T-helper 2 cell treated with Interferon-gamma antibody and Interleukin-4, amounts not matched to agents 5 μg/mL and 100 μg/mL, for 36 hours (primary cell): ENCODE data around the gene MROH2A.

Experiments
- DNase-seq: peaks from one replicate; pipeline ENCODE4 v3.0.0; 2021; ENCODE audit warnings: low spot score
- H3K27ac Mint-ChIP-seq: one replicate; pipeline ENCODE4 v1.8.0; 2021; ENCODE audit warnings: mild to moderate bottlenecking, mixed read lengths
- H3K27me3 Mint-ChIP-seq: one replicate; pipeline ENCODE4 v1.8.0; 2021; ENCODE audit warnings: low read depth, mixed read lengths
- H3K36me3 Mint-ChIP-seq: one replicate; pipeline ENCODE4 v1.8.0; 2021; ENCODE audit warnings: low read depth, mixed read lengths
- H3K4me1 Mint-ChIP-seq: one replicate; pipeline ENCODE4 v1.8.0; 2021; ENCODE audit warnings: low read depth, mixed read lengths
- H3K4me3 Mint-ChIP-seq: one replicate; pipeline ENCODE4 v1.8.0; 2022; ENCODE audit warnings: mild to moderate bottlenecking, moderate library complexity, mixed read lengths
- H3K9me3 Mint-ChIP-seq: one replicate; pipeline ENCODE4 v1.8.0; 2021; ENCODE audit warnings: mixed read lengths

Gene MROH2A

DNA sequence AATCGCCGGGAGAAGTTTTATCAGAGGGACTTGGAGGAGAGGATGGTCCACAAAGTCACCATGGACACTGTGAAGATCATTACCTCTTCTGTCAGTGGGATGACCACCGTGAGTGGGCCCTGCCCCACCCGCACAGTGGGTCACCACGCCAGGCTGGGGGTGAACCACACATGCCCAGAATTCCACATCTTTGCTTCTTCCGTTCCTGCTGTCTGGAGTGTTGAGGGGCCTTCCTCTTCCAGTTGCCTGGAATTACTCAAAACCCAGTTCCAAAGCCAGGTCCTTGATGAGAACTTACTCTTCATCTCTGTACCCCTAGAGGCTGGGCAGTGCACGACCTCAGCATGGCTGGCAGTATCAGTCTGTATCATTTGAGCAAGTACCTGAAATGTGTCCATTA, 22.1 kb downstream of the MROH2A start:
- Mint-ChIP-seq H3K27me3 (peaks cover 4% of the 10 kb centered on the region), H3K36me3 (no peaks in the 10 kb centered on the region), H3K4me3 (no peak overlapping the region), H3K4me1 (no peaks in the 10 kb centered on the region), H3K27ac (no peak overlapping the region), H3K9me3 (no peaks in the 10 kb centered on the region)
- DNase-seq: no peak

DNA sequence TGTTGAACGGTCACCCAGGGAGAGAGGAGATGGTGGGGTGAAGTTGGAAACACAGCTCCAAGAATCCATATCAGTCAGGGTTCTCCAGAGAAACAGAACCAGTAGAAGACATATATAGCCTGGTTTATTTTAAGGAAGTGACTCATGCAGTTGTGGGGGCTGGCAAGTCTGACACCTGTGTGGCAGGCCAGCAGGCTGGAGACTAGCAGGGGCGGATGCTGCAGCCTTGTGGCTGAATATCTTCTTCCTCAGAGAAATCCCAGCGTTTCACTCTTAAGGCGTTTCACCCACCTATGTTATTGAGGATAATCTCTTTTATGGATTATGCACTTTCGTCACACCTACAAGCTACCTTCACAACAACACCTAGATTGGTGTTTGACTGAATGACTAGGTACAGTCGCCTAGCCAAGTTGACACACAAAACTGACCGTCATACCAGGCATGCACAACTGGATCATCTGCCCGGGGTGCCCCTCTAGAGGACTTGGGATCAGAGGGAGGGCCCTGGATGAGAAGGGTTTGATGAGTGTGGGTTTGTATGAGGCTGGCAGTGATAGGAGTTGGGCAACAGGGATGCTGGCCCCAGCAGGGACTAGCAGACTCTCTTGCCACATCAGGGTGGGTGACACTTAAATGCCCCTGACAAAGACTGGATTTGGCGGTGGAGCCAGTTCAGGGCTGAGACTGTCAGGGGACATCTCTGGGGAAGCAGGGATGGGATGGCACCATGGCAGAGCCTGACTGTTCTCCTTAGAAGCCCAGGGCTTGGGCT, 23.4 kb downstream of the MROH2A start:
- Mint-ChIP-seq H3K27ac (no peak overlapping the region), H3K9me3 (no peaks in the 10 kb centered on the region), H3K4me1 (no peaks in the 10 kb centered on the region), H3K27me3 (peaks cover 4% of the 10 kb centered on the region), H3K4me3 (no peak overlapping the region), H3K36me3 (no peaks in the 10 kb centered on the region)
- no peak for DNase-seq

DNA sequence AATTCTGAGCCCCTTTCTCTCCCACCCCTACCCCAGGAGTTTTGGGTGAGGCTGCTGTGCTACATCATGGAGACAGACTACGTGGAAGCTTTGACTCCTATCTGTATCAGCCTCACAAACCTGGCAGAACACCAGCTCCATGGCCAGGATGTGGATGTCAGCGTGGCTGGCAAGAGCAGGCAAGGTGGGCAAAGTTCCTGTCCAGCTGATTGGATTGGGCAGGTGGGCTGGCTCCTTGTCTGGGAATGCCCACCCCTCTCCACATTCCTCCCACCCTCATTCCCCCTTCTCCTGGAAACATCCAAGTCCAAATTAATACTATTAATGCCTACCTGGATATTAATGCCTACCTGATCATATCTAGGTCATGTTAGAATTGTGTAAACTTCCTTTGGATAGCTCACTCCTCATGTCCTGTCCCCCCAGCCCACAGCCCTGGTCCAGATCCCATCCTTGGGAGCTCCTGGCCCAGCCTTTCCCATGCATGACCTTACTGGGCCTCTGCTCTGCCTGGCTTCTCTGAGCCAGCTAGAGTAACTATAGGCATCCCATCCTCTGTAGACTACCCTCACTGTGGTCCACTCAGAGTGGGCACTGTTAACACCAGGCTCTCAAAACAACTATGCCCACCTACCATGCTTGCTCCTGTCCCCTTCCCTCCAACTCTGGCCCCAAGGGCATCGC, 24.1 kb downstream of the MROH2A start:
- Mint-ChIP-seq H3K27me3 (peaks cover 4% of the 10 kb centered on the region), H3K36me3 (no peaks in the 10 kb centered on the region), H3K4me3 (no peak overlapping the region), H3K4me1 (no peaks in the 10 kb centered on the region), H3K9me3 (no peaks in the 10 kb centered on the region), H3K27ac (no peak overlapping the region)
- no peak for DNase-seq

DNA sequence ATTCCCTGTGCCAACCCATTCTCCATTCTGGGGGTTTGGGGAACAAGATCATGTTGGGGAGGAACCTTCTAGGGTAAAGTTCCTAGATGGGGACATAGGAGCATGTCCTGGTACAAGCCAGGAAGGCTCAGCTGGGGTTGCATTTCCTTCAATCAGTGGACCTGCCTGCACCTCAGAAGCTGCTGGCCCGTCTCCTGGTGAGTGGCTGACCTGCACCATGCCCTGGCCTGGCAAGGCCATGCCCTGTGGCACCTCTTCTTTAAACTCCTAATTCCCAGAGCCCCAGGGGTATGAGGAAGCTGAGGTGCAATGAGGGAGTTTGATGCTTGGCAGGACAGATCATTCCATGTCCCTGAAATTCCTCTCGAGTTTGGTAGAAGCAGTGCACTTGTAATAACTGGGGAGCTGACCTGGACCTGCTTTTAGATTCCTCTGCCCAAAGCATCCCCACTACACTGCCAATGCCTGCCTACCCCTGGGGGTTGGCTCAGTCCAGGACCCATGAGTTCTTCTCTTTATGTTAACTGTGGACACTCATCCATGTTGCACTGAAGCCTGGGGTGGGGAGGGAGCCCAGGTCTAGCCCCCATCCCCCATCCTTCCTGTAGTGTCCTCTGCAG, 25.3 kb downstream of the MROH2A start:
- Mint-ChIP-seq H3K27me3 (peaks cover 4% of the 10 kb centered on the region), H3K36me3 (no peaks in the 10 kb centered on the region), H3K27ac (no peak overlapping the region), H3K4me3 (no peak overlapping the region), H3K4me1 (no peaks in the 10 kb centered on the region), H3K9me3 (no peaks in the 10 kb centered on the region)
- DNase-seq: no peak

DNA sequence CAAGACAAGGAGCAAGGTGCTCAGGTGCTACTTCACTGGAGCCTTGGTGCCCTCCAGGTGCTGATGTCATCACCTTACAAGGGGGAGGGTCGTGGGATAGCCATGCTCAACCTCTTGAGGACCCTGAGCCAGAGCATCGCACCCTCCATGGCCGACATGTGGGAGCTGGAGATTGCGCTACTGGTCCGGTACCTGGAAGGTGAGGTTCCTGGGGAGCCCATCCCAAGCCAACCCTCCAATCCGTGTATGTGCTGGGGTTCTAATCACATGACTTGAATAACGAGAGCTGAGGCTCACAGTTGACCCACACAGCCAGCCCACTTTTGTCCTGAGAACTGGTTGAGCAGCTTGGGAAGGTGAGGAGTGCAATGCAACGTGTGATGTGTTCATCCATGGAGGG, 25.9 kb downstream of the MROH2A start:
- no peak for DNase-seq

DNA sequence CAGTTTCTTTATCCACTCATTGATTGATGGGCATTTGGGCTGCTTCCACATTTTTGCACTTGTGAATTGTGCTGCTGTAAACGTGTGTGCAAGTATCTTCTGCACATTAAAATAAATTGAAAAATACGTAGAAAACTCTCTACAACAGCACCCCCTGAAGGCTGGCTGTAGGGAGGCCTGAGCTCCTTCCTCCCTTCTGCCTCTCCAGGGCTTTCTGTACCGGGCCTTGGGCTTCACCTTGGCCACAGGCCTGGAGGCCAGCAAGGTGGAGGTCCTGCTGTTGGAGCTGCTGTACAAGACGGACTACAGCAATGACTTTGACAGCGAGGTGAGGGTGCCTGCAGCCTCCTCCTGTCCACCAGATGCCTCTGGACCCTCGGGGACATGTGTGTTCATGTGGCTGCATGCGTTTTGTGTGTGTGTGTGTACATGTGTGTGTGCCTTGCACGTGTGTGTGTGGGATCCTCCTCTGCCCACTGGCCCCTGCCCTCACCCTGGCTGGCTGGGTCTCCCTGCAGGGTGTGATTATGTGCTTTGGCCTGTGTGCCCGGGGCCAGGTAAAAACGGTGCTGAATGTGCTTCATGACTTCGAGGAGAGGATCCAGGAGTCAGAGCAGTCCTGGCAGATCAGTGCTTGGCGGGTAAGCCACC, 29.2 kb downstream of the MROH2A start:
- H3K9me3 Mint-ChIP-seq: no peaks in the 10 kb centered on the region
- H3K4me1 Mint-ChIP-seq: no peaks in the 10 kb centered on the region
- H3K27me3 Mint-ChIP-seq: peaks cover 4% of the 10 kb centered on the region
- no peak overlapping the region for H3K4me3 Mint-ChIP-seq
- DNase-seq: no peak
- no peaks in the 10 kb centered on the region for H3K36me3 Mint-ChIP-seq
- H3K27ac Mint-ChIP-seq: no peak overlapping the region

More for the DNA sequence above, 25.9 kb downstream of the MROH2A start:
- H3K27me3 Mint-ChIP-seq: peaks cover 4% of the 10 kb centered on the region
- no peak overlapping the region for H3K27ac Mint-ChIP-seq
- H3K9me3 Mint-ChIP-seq: no peaks in the 10 kb centered on the region
- H3K4me1 Mint-ChIP-seq: no peaks in the 10 kb centered on the region
- H3K4me3 Mint-ChIP-seq: no peak overlapping the region
- no peaks in the 10 kb centered on the region for H3K36me3 Mint-ChIP-seq

DNA sequence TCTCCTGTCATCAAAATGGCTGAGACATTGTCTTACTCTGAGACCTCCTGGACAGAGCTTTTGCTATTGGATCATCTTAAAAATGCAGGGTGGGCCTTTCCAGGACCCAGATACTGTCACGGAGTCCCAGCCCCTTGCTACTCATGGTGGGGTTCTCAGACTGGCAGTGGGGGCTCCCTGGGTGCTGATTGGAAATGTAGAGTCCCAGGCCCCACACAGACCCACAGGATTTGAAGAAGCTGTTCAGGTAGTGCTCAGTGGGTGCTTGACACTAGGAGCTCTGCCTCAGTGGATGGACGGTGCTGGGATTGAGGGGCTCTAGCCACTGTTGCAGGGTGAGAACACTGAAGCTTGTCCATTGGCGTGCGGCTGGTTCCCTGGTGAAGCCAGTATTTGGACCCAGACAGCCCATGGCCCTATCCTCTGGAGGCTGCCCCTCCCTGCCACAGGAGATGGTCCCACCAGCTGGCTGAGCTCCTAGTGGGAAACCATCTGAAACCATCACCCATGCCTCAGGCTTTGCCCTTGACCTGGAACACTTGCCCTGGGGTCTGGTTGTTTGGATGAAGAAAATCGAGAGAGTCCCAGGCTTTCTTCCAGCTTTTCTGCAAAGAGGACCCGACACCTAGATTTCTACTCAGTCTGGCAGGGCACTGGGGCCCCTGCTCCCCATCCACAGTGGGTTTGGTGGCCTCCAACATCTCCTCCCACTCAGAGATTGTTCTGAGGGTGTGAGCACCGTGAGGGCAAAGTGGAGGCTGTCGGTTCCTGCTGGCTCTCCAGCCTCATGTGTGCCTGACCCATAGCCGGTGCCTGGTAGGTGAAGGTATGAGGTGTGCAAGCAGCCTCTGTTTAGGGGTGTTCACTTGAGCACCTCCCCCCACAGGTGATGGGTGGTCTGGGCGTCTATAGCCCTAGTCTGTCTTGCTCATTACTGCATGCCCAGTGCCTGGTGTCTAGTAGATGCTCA, 30.1 kb downstream of the MROH2A start:
- Mint-ChIP-seq H3K36me3 (no peaks in the 10 kb centered on the region), H3K9me3 (no peaks in the 10 kb centered on the region), H3K4me3 (no peak overlapping the region), H3K27ac (no peak overlapping the region), H3K4me1 (no peaks in the 10 kb centered on the region), H3K27me3 (peaks cover 4% of the 10 kb centered on the region)
- no peak for DNase-seq

DNA sequence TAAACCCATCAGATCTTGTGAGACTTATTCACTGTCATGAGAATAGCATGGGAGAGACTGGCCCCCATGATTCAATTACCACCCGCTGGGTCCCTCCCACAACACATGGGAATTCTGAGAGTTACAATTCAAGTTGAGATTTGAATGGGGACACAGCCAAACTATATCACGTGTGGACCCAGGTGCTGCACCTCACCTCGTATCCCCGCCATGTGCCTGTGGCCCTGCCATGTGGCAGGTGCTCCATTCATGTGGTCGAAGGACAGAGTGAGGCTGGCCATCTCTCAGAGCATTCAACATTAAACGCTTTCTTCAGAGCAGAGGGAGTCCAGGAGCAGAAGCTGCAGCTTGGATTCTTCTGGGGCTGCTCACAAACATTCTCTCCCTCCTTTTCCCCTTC, 32.3 kb downstream of the MROH2A start:
- no peaks in the 10 kb centered on the region for H3K4me1 Mint-ChIP-seq
- no peak overlapping the region for H3K4me3 Mint-ChIP-seq
- H3K36me3 Mint-ChIP-seq: no peaks in the 10 kb centered on the region
- peaks cover 5% of the 10 kb centered on the region for H3K27me3 Mint-ChIP-seq
- H3K9me3 Mint-ChIP-seq: no peaks in the 10 kb centered on the region
- no peak overlapping the region for H3K27ac Mint-ChIP-seq
- no peak for DNase-seq

DNA sequence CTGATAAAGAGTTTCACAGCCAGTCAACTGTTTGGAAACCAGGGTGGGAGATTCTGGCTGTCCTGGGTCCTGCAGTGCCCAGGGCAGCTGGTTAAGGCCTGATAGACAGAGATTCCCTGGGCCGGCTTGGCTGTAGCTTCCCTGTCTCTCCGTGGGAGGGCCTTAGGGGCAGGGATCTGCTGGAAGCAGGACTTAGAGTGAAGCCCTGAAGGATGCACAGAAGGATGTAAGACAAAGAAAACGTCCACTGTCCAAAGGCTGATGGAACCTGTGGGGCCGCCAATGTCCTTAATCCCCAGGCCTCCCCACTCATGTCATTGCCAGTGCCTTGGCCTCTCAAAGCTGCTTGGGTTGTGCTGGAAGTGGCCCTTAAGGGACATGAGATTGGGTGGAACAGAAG, 33.0 kb downstream of the MROH2A start:
- no peak for DNase-seq
- H3K27me3 Mint-ChIP-seq: peaks cover 10% of the 10 kb centered on the region
- no peaks in the 10 kb centered on the region for H3K36me3 Mint-ChIP-seq
- H3K4me3 Mint-ChIP-seq: no peak overlapping the region
- no peaks in the 10 kb centered on the region for H3K9me3 Mint-ChIP-seq
- no peak overlapping the region for H3K27ac Mint-ChIP-seq
- H3K4me1 Mint-ChIP-seq: no peaks in the 10 kb centered on the region

DNA sequence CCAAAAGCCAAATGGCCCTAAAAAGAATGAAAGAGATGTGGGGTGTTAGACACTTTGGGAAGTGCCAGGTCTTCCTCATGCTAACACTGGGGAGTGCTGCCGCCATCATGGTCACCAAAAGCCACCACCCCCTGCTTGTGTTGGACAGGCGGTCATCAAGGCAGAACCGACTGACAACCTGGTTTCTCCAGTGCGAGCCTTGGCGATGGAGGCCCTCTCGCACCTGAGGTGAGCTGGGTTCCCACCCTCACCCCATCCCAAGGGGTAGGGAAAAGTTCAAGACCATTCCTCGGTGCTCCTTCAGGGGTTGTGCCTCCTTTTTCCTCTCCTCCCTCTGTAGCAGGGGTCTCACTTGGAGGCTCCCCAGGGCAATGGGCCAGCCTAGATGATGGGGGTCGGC, 33.6 kb downstream of the MROH2A start:
- DNase-seq: no peak
- H3K4me1 Mint-ChIP-seq: no peaks in the 10 kb centered on the region
- no peak overlapping the region for H3K4me3 Mint-ChIP-seq
- H3K27ac Mint-ChIP-seq: no peak overlapping the region
- peaks cover 10% of the 10 kb centered on the region for H3K27me3 Mint-ChIP-seq
- no peaks in the 10 kb centered on the region for H3K9me3 Mint-ChIP-seq
- H3K36me3 Mint-ChIP-seq: no peaks in the 10 kb centered on the region

DNA sequence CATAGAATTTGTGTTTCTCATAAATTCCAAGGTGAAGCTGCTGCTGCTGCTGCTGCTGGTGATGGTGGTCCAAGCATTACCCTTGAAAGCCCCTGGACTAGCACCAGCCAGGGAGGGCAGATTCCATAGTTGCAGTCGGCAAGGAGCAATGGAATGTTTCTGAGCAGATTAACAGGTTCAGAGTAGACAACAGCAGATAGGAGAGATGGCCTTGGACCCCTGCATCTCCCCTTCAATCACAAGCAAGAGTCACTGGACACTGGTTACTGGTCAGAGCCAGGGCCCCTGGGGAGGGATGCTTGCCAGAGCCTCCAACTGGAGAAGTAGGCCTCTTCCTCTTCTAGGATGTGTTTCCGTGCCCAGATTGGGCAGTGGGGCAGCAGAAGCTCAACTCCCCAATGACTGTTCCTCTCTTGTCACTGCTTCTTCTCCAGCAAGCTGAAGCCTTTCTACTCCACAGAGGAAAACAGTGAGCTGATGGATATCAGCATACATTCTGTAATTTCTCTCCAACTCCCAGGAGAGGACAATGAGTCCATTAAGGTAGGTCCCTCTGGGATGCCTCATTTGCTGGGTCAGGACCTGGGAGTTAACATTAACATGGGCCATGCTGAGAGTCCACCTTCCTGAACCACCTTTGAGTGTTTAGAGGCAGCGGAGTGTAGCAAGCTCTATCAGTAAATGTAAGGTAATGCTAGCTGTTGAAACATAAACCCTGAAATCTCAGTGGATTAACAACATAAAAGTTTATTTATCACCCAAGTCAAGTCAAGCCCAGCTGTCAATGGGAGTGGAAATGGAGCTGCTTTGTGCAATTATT, 35.3 kb downstream of the MROH2A start:
- no peak for DNase-seq
- Mint-ChIP-seq H3K36me3 (no peaks in the 10 kb centered on the region), H3K4me1 (no peaks in the 10 kb centered on the region), H3K4me3 (no peak overlapping the region), H3K27me3 (peaks cover 10% of the 10 kb centered on the region), H3K9me3 (no peaks in the 10 kb centered on the region), H3K27ac (no peak overlapping the region)

DNA sequence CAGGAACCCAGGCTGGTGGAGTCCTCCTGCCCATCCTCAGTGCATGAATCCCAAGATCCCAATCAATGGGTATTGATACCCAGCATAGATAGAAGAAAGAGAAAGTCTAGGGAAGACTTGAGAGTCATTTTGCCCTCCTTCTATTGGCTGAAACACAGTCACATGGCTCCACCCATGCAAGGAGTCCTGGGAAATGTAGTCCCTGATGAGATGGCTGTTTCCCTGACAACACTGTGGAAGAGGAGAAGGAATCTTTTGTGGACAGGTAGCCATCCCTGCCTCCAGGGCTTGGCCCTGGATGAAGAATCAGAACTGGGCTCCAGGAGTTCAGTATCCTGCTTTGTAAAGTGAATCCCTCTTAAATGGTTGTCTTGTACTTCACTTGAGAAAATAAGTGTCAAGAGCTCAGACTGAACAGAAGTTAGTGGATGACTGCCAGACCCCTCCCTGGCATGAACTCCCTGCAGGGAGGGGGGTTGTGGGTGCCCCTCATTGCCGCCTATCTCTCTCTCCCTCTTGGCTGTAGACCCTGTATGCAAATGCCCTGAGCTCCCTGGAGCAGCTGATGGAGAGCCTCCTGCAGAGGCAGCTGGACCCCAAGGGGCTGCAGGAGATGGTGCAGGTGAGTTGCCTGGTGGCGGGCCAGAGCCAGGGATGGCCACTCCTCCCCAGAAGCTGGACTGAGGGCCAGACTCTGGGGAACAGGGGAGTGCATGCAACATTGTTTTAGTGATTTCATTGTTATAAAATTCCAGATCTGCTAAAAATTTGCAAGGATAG, 36.1 kb downstream of the MROH2A start:
- H3K9me3 Mint-ChIP-seq: no peaks in the 10 kb centered on the region

More for the DNA sequence above, 36.1 kb downstream of the MROH2A start:
- no peaks in the 10 kb centered on the region for H3K4me1 Mint-ChIP-seq
- H3K27ac Mint-ChIP-seq: no peak overlapping the region
- no peak overlapping the region for H3K4me3 Mint-ChIP-seq
- DNase-seq: no peak
- H3K27me3 Mint-ChIP-seq: peaks cover 10% of the 10 kb centered on the region
- no peaks in the 10 kb centered on the region for H3K36me3 Mint-ChIP-seq
